HFF-Myc (cell line): ENCODE data around the gene PSAPL1.
"Not testable (repeated sequence)": the region's sequence is repeated elsewhere in the genome, so short reads cannot be mapped to it uniquely, and the experiment has no call there.

Experiments used
- DNase-seq: peaks from one replicate; pipeline ENCODE4 v3.0.0-alpha.2; 2011; ENCODE audit warnings: low read depth; ENCODE audit errors: extremely low read depth
- H3K4me3 ChIP-seq: replicated peaks from 2 replicates; pipeline ENCODE4 v1.5.1; 2011; ENCODE audit warnings: low read depth, mild to moderate bottlenecking, control low read depth, low read length
- CTCF ChIP-seq: IDR thresholded peaks from 2 replicates; pipeline ENCODE4 v1.5.1; 2012; ENCODE audit warnings: mild to moderate bottlenecking, low read depth, low read length, control low read depth; ENCODE audit errors: missing control alignments

The PSAPL1 gene

GRCh38 chr4:7461230-7461629 lies 26.5 kb upstream of the PSAPL1 start:
- H3K4me3 ChIP-seq: no peak overlapping the region
- no peak for TF ChIP-seq CTCF
- no peak for DNase-seq

- H3K4me3 ChIP-seq: no peak overlapping the region
- TF ChIP-seq CTCF: no peak
Measured at GRCh38 chr4:7460566-7460965, 25.8 kb upstream of the PSAPL1 start.

GRCh38 chr4:7459471-7459870 lies 24.7 kb upstream of the PSAPL1 start:
- no peak for DNase-seq
- no peak for TF ChIP-seq CTCF
- H3K4me3 ChIP-seq: no peak overlapping the region

More at GRCh38 chr4:7460566-7460965, 25.8 kb upstream of the PSAPL1 start:
- peak; percentile 11 for DNase-seq

- DNase-seq: no peak
- TF ChIP-seq CTCF: no peak
- no peak overlapping the region for H3K4me3 ChIP-seq
Measured at GRCh38 chr4:7458477-7458876, 23.7 kb upstream of the PSAPL1 start.

- TF ChIP-seq CTCF: no peak
- H3K4me3 ChIP-seq: no peak overlapping the region
- no peak for DNase-seq
Measured at GRCh38 chr4:7458066-7458425, 23.3 kb upstream of the PSAPL1 start.

GRCh38 chr4:7457201-7458065 lies 22.7 kb upstream of the PSAPL1 start:
- H3K4me3 ChIP-seq: no peak overlapping the region
- no peak for DNase-seq
- no peak for TF ChIP-seq CTCF

- not testable (repeated sequence) for H3K4me3 ChIP-seq, DNase-seq
Measured at GRCh38 chr4:7452802-7453201, 18.1 kb upstream of the PSAPL1 start.
